Endothelial cell of umbilical vein (primary cell): ENCODE data around the gene SFXN4. TPM values are rescaled to one million over a fixed set of nuclear protein-coding genes. Genes with fewer than 3 reads are reported as not detected.

Source experiments
- BruUV-seq: library from RNA; stranded (reverse); fragments of 400-500 nt; replicated peaks from 2 replicates; lab custom pipeline; 2021; lab: Mats Ljungman, UMichigan
- CTCF ChIA-PET: fragments of 300-600, 350-600 bp; sonication (Branson Sonifier 250); formaldehyde crosslinking; loops from one replicate; lab custom pipeline; 2021; ENCODE audit warnings: antibody characterized with exemption, inconsistent platforms; lab: Charles Lee
- POLR2A ChIA-PET: fragments of 300-600, 350-600 bp; sonication (Branson Sonifier 250); formaldehyde crosslinking; loops from one replicate; lab custom pipeline; 2021; ENCODE audit warnings: antibody characterized with exemption, inconsistent platforms; lab: Charles Lee
- DNase-seq: peaks from one replicate; pipeline ENCODE4 v3.0.0-alpha.2; 2011; ENCODE audit warnings: low read depth, low spot score
- FAIRE-seq: peaks from 2 replicates; lab custom pipeline; 2011; peaks lifted over from hg19 to GRCh38; lab: Jason Lieb, UNC
- H2AFZ ChIP-seq: 2 replicates; pipeline ENCODE4 v1.6.0; 2012; ENCODE audit warnings: low read depth, low read length, control low read depth, inconsistent platforms
- H3K27ac ChIP-seq: 2 replicates; pipeline ENCODE4 v1.5.1; 2011; ENCODE audit warnings: low read depth, mild to moderate bottlenecking, control low read depth, low read length, moderate library complexity; ENCODE audit not compliant: insufficient read depth
- H3K27me3 ChIP-seq, 2 experiments: 2 replicates each; pipeline versions ENCODE4 v1.6.0 to v1.6.1; 2011; ENCODE audit warnings: low read length in 2 of 2, mixed read lengths in 1 of 2; ENCODE audit not compliant: control insufficient read depth in 2 of 2, insufficient read depth in 2 of 2
- H3K36me3 ChIP-seq, 2 experiments: 2 replicates in 1 of 2; 3 replicates in 1 of 2; pipeline ENCODE4 v1.5.1; 2011; ENCODE audit warnings: low read length in 2 of 2, mild to moderate bottlenecking in 1 of 2, moderate library complexity in 1 of 2; ENCODE audit not compliant: control insufficient read depth in 2 of 2, insufficient read depth in 2 of 2; ENCODE audit errors: extremely low read depth in 1 of 2
- H3K4me1 ChIP-seq: 3 replicates; pipeline ENCODE4 v1.5.1; 2011; ENCODE audit warnings: mild to moderate bottlenecking, low read length; ENCODE audit not compliant: control insufficient read depth, insufficient read depth; ENCODE audit errors: extremely low read depth
- H3K4me2 ChIP-seq: 2 replicates; pipeline ENCODE4 v1.6.1; 2011; ENCODE audit warnings: low read length, control low read depth, mixed read lengths; ENCODE audit not compliant: insufficient read depth
- H3K4me3 ChIP-seq, 3 experiments: fragments of 200-600 bp in 1 of 3; sonication (generic), shearing (Covaris generic) in 1 of 3; replicated peaks in 1 of 3; 2 replicates each; pipeline ENCODE4 v1.5.1; 2011 to 2016; ENCODE audit warnings: control low read depth in 3 of 3, low read length in 3 of 3, mild to moderate bottlenecking in 2 of 3, inconsistent platforms in 1 of 3, low read depth in 1 of 3, moderate library complexity in 1 of 3; ENCODE audit not compliant: insufficient read depth in 1 of 3
- H3K79me2 ChIP-seq: 2 replicates; pipeline ENCODE4 v1.6.0; 2012; ENCODE audit warnings: low read length, inconsistent platforms; ENCODE audit not compliant: control insufficient read depth, insufficient read depth
- H3K9ac ChIP-seq: replicated peaks from 2 replicates; pipeline ENCODE3; 2011; ENCODE audit warnings: low read length, control low read depth; ENCODE audit not compliant: insufficient read depth; ENCODE audit errors: extremely low read depth
- H3K9me1 ChIP-seq: replicated peaks from 3 replicates; pipeline ENCODE4 v1.6.0; 2011; ENCODE audit warnings: mild to moderate bottlenecking, low read length; ENCODE audit not compliant: control insufficient read depth, insufficient read depth; ENCODE audit errors: extremely low read depth
- H3K9me3 ChIP-seq: replicated peaks from 2 replicates; pipeline ENCODE4 v1.5.1; 2012; ENCODE audit warnings: low read length, inconsistent platforms; ENCODE audit not compliant: control insufficient read depth, insufficient read depth
- H4K20me1 ChIP-seq: replicated peaks from 2 replicates; pipeline ENCODE3; 2011; ENCODE audit warnings: mild to moderate bottlenecking, low read length; ENCODE audit not compliant: control insufficient read depth, insufficient read depth; ENCODE audit errors: extremely low read depth
- EZH2 ChIP-seq: IDR thresholded peaks from 2 replicates; pipeline ENCODE4 v1.6.1; 2012; ENCODE audit warnings: borderline replicate concordance, low read depth, mild to moderate bottlenecking, moderate library complexity, low read length, inconsistent platforms; ENCODE audit not compliant: severe bottlenecking
- FOS ChIP-seq: IDR thresholded peaks from 2 replicates; pipeline ENCODE4 v1.6.1; 2011; ENCODE audit warnings: mild to moderate bottlenecking, low read length, moderate library complexity, borderline replicate concordance; ENCODE audit not compliant: insufficient read depth
- GATA2 ChIP-seq: IDR thresholded peaks from 2 replicates; pipeline ENCODE4 v1.7.0; 2011; ENCODE audit warnings: low read depth, mild to moderate bottlenecking, moderate library complexity, mixed read lengths, low read length; ENCODE audit not compliant: insufficient read length, insufficient read depth
- JUN ChIP-seq: IDR thresholded peaks from 2 replicates; pipeline ENCODE4 v1.6.1; 2011; ENCODE audit warnings: borderline replicate concordance, low read depth; ENCODE audit not compliant: insufficient read length, insufficient read depth
- MYC ChIP-seq: IDR thresholded peaks from one replicate; pipeline ENCODE4 v1.6.1; 2011; ENCODE audit warnings: mild to moderate bottlenecking, low read depth, low read length
- POLR2A ChIP-seq: IDR thresholded peaks from 2 replicates; pipeline ENCODE4 v1.6.1; 2012; ENCODE audit warnings: low read depth, mild to moderate bottlenecking, control low read depth, low read length
- POLR2AphosphoS5 ChIP-seq: IDR thresholded peaks from 2 replicates; pipeline ENCODE4 v1.6.1; 2012; ENCODE audit warnings: low read depth, mild to moderate bottlenecking, control low read depth, low read length, moderate library complexity; ENCODE audit not compliant: insufficient read depth
- dilution Hi-C: fragments of 300-500 bp; cut with MboI; formaldehyde crosslinking; loops from one replicate; pipeline ENCODE4 v1.15.0; 2019; ENCODE audit warnings: low sequenced_read_pairs; ENCODE audit not compliant: extremely low pct_ligation_motif_present
- intact Hi-C: fragments of 100-400 bp; cut with micrococcal nuclease; formaldehyde crosslinking; loops from one replicate; pipeline ENCODE4 v1.10.0; 2022
- polyA plus RNA-seq, 4 experiments: library from polyadenylated mRNA; depleted of rRNA in 3 of 4; stranded (reverse) in 3 of 4; unstranded in 1 of 4; fragments of >200 nt; gene quantifications; 2 replicates each; pipeline versions ENCODE4 v1.2.1 to v1.2.3, GENCODE V29; 2011 to 2012; ENCODE audit warnings: missing spikeins in 1 of 4
- total RNA-seq: library from RNA; stranded (reverse); gene quantifications from 2 replicates; pipeline ENCODE4 v1.2.3, GENCODE V29; 2021
- TF ChIP-seq, protein P1 (sequence below), 2 donors: IDR thresholded peaks; 1 replicate in 1 of 2; 2 replicates in 1 of 2; pipeline ENCODE4 v1.5.1; 2011; ENCODE audit warnings: low read length in 2 of 2, mild to moderate bottlenecking in 2 of 2, moderate library complexity in 2 of 2, control low read depth in 1 of 2, inconsistent platforms in 1 of 2, low read depth in 1 of 2; ENCODE audit not compliant: insufficient read depth in 1 of 2; ENCODE audit errors: extremely low read depth in 1 of 2
- TF ChIP-seq, protein P2 (sequence below): IDR thresholded peaks from 2 replicates; pipeline ENCODE4 v1.6.1; 2011; ENCODE audit not compliant: insufficient read depth, insufficient read length

SFXN4 gene
- total and polyA plus RNA-seq, 2 donors (not counting 3 experiments of a cell fraction or from before 2014, with no cell fraction given), result 11.1 to 14.5 TPM

DNA sequence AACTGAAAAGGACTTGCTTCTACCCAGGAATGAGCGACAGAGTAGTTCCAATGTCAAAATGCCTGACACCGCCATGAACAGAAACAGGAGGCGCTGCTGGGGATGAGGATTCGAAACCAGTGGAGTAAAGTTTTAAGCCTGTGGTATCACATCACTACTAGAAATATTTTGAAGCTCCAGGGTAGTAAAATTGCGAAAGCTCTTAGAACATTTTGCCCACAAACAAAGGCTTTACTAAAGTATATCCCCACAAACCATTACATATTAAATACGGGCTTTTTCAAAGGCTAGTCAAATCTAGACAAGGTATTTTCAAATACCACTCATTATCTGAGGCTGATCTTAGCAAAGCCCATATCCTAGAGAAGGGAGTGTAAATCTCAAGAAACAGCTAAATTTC lies 10.7 kb upstream of the SFXN4 start:
- peaks cover 12% of the 10 kb centered on the region for H3K4me1 ChIP-seq
- no peak for DNase-seq
- ChIA-PET CTCF (no interaction called here), POLR2A (no interaction called here)
- H3K36me3 ChIP-seq, result peaks cover 15 to 28% of the 10 kb centered on the region in 2 experiments
- no peak overlapping the region for H3K4me2 ChIP-seq
- BruUV-seq, result no TSS peak
- no peak for FAIRE-seq
- no peaks in the 10 kb centered on the region for H3K9me3 ChIP-seq
- no peak overlapping the region for H3K4me3 ChIP-seq
- intact Hi-C loops, result no loop called here
- no peaks in the 10 kb centered on the region for H3K27me3 ChIP-seq
- no peak for TF ChIP-seq FOS
- TF ChIP-seq GATA2, result no peak
- TF ChIP-seq, protein P1, sequence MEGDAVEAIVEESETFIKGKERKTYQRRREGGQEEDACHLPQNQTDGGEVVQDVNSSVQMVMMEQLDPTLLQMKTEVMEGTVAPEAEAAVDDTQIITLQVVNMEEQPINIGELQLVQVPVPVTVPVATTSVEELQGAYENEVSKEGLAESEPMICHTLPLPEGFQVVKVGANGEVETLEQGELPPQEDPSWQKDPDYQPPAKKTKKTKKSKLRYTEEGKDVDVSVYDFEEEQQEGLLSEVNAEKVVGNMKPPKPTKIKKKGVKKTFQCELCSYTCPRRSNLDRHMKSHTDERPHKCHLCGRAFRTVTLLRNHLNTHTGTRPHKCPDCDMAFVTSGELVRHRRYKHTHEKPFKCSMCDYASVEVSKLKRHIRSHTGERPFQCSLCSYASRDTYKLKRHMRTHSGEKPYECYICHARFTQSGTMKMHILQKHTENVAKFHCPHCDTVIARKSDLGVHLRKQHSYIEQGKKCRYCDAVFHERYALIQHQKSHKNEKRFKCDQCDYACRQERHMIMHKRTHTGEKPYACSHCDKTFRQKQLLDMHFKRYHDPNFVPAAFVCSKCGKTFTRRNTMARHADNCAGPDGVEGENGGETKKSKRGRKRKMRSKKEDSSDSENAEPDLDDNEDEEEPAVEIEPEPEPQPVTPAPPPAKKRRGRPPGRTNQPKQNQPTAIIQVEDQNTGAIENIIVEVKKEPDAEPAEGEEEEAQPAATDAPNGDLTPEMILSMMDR (IDR thresholded peaks at IDR 0.05; ENCODE audit: extremely low read depth in 1 of 2, insufficient read depth in 1 of 2, low read depth in 1 of 2, low read length in 2 of 2), result no peak
- no peak for TF ChIP-seq MYC
- TF ChIP-seq POLR2A, result no peak
- TF ChIP-seq EZH2, result no peak
- no peak for TF ChIP-seq POLR2AphosphoS5
- TF ChIP-seq, protein P2, sequence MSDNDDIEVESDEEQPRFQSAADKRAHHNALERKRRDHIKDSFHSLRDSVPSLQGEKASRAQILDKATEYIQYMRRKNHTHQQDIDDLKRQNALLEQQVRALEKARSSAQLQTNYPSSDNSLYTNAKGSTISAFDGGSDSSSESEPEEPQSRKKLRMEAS, result no peak
- no peak for TF ChIP-seq JUN
- dilution Hi-C loops, result no loop called here
- H2AFZ ChIP-seq, result no peak overlapping the region
- no peak overlapping the region for H3K9ac ChIP-seq
- no peaks in the 10 kb centered on the region for H3K9me1 ChIP-seq
- no peaks in the 10 kb centered on the region for H4K20me1 ChIP-seq
- peaks cover 39% of the 10 kb centered on the region for H3K79me2 ChIP-seq
- H3K27ac ChIP-seq, result no peak overlapping the region
